SJCRH30 (cell line): ENCODE data around the gene RAB44. TPM values are rescaled to one million over a fixed set of nuclear protein-coding genes. Genes with fewer than 3 reads are reported as not detected.

ENCODE experiments used
- DNase-seq, 2 experiments: peaks; one replicate each; pipeline ENCODE4 v3.0.0-alpha.2; 2015 to 2020
- H3K27ac ChIP-seq: fragments of 250-450 bp; sonication (Bioruptor Pico); 2 replicates; pipeline ENCODE4 v1.5.1; 2020; ENCODE audit warnings: mild to moderate bottlenecking, moderate library complexity
- H3K27me3 ChIP-seq: fragments of 250-450 bp; sonication (Bioruptor Pico); 2 replicates; pipeline ENCODE4 v1.5.1; 2020; ENCODE audit warnings: mild to moderate bottlenecking, moderate library complexity
- H3K36me3 ChIP-seq: fragments of 250-450 bp; sonication (Bioruptor Pico); 2 replicates; pipeline ENCODE4 v1.5.1; 2020; ENCODE audit warnings: mild to moderate bottlenecking, moderate library complexity
- H3K4me1 ChIP-seq: fragments of 250-450 bp; sonication (Bioruptor Pico); 2 replicates; pipeline ENCODE4 v1.5.1; 2020; ENCODE audit warnings: mild to moderate bottlenecking, moderate library complexity
- H3K4me3 ChIP-seq: fragments of 250-450 bp; sonication (Bioruptor Pico); 2 replicates; pipeline ENCODE4 v1.5.1; 2020; ENCODE audit warnings: mild to moderate bottlenecking, moderate library complexity
- H3K9me3 ChIP-seq: fragments of 250-450 bp; sonication (Bioruptor Pico); replicated peaks from 2 replicates; pipeline ENCODE4 v1.5.1; 2020; ENCODE audit warnings: mild to moderate bottlenecking, moderate library complexity
- total RNA-seq: library from RNA; depleted of rRNA; stranded (reverse); fragments of >200 nt; shearing (Covaris generic); gene quantifications from 2 replicates; pipeline ENCODE4 v1.2.3, GENCODE V29; 2014

Gene RAB44
- total RNA-seq, 1 experiment from 2014 or later = not detected

DNA sequence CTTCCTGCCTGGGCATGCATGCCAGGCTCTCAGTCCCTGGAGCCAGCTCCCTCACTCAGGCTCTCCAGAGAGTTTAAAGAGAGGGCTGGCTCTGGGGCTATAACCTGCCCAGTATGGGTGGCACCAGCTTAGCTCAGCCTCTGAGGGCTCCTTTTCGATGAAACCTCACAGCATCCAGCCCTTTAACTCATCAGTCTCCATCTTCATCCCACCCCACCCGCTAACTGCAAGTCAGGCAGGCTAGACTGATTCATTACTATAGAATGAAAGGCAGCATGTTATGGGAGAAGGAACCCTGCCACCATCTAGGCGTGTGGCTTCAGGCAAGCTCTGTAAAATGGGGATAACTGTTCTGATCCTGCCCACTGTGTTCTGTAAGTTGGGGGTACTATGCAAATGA, 53.5 kb downstream of the RAB44 start:
- H3K9me3 ChIP-seq = no peaks in the 10 kb centered on the region
- H3K36me3 ChIP-seq = no peaks in the 10 kb centered on the region
- H3K4me3 ChIP-seq = no peak overlapping the region
- no peak for DNase-seq
- peaks cover 2% of the 10 kb centered on the region; the same call in 1 of the 2 replicates for H3K4me1 ChIP-seq
- H3K27me3 ChIP-seq = no peaks in the 10 kb centered on the region
- no peak overlapping the region for H3K27ac ChIP-seq

DNA sequence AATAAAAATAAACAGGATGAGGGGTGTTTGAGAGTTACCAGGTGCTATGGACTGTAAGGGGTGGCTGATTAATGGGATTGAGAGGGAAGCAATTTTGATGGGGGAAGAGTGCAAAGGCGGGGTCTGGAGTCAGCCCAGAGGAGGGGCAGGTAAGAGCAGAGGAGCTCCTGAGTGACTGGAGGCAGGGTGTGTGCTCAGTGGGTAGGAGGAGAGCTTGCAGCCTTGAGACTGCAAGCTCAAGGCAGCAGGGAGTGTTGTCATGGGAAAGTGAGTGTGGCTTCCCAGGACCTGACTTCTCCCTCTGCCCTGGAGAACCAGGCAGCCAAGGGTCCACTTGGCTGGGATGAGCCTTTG, 54.2 kb downstream of the RAB44 start:
- Histone ChIP-seq H3K9me3 (no peaks in the 10 kb centered on the region), H3K27ac (no peak overlapping the region), H3K27me3 (no peaks in the 10 kb centered on the region), H3K36me3 (no peaks in the 10 kb centered on the region), H3K4me1 (peaks cover 2% of the 10 kb centered on the region; the same call in 1 of the 2 replicates), H3K4me3 (no peak overlapping the region)
- DNase-seq = no peak

DNA sequence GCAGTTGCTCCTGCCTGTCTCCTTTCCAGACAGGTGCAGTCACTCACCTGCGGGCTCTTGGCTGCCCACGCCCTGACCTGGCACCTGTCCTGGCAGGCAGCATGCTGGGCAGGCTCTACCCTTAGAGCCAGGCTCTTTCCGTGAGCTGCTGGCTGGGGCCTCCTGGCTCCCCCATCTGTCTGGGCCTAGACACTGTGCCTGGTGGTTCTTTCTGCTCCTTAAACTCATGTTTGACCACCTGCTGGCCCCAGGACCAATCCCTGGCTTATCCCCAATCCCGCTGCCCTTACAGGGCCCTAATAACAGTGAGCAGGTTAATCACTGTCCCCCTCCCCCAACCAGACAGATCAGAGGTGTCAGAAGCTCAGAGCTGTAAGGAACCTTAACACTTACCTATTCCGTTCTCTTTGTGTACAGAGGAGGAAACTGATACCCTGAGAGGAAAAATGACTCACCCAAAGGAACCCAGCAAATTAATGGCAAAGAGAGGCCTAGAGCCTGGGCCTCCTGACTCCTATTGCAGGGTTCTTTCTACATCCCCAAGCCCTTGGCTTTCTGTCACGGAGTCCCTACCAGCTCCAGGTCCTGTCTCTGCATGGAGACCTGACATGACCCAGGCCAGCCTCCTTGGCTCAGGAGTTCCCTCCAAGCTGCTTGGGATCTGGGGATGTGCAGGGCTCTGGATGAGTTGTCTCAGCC, 54.7 kb downstream of the RAB44 start:
- DNase-seq = no peak
- no peak overlapping the region for H3K4me3 ChIP-seq
- H3K4me1 ChIP-seq = peaks cover 2% of the 10 kb centered on the region; the same call in 1 of the 2 replicates
- no peaks in the 10 kb centered on the region for H3K36me3 ChIP-seq
- H3K9me3 ChIP-seq = no peaks in the 10 kb centered on the region
- H3K27me3 ChIP-seq = no peaks in the 10 kb centered on the region
- no peak overlapping the region for H3K27ac ChIP-seq

DNA sequence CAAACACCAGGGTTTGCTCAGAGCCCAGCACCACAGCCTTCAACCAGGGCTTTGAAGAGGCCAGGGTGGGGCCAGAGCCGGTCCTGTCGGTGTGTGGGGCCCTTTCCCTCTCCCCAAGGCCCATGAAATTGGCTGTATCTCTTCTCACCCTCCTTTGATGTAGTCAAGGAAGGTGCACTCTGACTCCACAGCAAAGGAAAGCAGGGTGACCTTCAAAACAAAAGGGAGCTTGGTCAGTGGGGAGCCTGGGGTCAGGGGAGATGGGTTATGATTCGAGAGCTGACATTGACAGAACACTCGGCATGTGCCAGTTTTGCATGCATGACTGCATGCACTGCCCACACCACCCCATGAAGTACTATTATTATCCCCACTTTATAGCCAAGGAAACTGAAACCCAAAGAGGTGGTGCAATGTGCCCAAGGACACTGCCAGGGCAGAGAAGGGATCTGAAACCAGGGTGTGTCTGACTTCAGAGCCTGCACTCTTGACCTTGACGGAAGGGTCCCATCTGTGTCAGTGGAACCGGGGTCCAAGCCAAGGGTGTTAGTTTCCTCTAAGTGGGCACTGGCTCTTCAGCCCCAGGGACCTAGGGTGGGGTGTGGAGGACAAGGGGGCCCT, 55.4 kb downstream of the RAB44 start:
- Histone ChIP-seq H3K27me3 (no peaks in the 10 kb centered on the region), H3K4me3 (no peak overlapping the region), H3K4me1 (peaks cover 2% of the 10 kb centered on the region; the same call in 1 of the 2 replicates), H3K36me3 (no peaks in the 10 kb centered on the region), H3K9me3 (no peaks in the 10 kb centered on the region), H3K27ac (no peak overlapping the region)
- DNase-seq = no peak

DNA sequence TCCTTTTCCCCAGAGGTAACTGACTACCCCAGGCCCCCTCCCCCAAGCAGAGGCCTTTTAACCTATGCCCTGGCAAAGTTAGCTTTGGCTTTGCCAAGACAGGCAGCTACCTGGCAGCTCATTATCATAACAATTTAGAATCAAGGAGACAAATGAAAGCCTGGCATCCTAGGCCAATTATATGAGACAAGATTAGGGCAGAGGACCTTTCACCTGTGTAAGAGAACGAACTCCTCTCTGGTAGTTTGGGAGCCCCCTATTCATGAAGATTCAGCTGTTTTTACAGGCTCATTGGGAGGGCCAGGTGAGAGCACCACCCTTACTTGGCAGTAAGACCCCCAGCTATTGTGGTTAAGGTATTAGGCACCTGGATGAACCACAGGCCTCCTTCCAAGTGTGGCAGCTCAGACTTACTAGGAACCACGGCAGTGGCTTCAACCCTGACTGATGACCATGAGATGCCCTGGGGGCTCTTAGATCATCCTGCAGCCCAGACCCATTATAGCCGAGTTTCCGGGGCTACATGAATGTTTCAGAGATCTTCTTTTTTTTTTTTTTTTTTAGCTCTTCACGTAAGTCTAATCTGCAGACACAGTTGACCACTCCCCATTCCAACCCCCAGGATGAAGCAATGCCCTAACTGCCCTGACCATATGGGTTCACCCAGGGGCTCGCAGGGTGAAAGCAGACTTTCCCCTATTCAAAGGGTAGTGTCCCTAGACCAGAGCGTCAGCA, 56.2 kb downstream of the RAB44 start:
- no peak overlapping the region for H3K27ac ChIP-seq
- H3K4me1 ChIP-seq = peaks cover 2% of the 10 kb centered on the region; the same call in 1 of the 2 replicates
- DNase-seq = peak in 1 of 2 experiments; percentile 49
- H3K27me3 ChIP-seq = no peaks in the 10 kb centered on the region
- no peak overlapping the region for H3K4me3 ChIP-seq
- H3K9me3 ChIP-seq = no peaks in the 10 kb centered on the region
- H3K36me3 ChIP-seq = no peaks in the 10 kb centered on the region

DNA sequence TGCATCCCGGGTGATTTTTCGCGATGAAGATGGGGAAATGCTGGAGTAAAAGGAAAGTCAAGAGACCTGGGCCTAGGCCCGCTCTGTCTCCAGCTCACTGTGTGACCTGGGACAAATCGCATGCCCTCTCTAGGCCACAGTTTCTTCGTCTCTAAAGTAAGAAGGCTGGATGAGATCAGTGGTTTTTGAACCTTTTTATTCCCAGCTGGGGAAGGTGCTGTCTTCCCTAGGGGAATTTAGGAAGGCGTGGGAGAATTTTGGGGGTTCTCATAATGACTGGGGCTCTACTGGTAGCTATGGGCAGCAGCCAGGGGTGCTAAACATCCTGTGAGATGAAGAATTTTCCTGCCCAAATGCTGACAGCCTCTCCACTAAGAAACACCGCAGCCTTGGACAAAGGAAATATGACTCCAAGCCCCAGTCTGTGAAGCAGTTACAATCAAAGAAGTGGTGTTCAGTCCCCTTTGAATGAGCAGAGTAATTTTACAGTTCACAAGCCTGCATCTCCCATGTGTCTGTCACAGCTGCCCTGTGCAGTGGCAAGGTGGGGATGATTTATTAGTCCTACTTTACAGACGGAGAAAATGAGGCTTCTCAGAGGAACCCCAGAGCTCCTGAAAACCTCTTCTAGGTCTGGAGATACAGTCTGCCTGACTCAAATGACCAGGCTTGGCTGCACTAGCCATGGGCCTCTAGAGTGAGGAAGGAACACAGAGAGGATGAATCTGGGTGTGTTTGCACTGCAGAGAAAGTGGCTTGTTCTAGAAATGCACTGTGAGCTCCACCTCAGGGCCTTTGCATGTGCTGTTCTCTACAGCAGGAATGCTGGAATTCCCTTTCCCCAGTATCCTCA, 57.2 kb downstream of the RAB44 start:
- Histone ChIP-seq H3K9me3 (no peaks in the 10 kb centered on the region), H3K4me3 (no peak overlapping the region), H3K27ac (no peak overlapping the region), H3K36me3 (no peaks in the 10 kb centered on the region), H3K27me3 (no peaks in the 10 kb centered on the region), H3K4me1 (peaks cover 2% of the 10 kb centered on the region; the same call in 1 of the 2 replicates)
- DNase-seq = peak in 1 of 2 experiments; percentile 39

DNA sequence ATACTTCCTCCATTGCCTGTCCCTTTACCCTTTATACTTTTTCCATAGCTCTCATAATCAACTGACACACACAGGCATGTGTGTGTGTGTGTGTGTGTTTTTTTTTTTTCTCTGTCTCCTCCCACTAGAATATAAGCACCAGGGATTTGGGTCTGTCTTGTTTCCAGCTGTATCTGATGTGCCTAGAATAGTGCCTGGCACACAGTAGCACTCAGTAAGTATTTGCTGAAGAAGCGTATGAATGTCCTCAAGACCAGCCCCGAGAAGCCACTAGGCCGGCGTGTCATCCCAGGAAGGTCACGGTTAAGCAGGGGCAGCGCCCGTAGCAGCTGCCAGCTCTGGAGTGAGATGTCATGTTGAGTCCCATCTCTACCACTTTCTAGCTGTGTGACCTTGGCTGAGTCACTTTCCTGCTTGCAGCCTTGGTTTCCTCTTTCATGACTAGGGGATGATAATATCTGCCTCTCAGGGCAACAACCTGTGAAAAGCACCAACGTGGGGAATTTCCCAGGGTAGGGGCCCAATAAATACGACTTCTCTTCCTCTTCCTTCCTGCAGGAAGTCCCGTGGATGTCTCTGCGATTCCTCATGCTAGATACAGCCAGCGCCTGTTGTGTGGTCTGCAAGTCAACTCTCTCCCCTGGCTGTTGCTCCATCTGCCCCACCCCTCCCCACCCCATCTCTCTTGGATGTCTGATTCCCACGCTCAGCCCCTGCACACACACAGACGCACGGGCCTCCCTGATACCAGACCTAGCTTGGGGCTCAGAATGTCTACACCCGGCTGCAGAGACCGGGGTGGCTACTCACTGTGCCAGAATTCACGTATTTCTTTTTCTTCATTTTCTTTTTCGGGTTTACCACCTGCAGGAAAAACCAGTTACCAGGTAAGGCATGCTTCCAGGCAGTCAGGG, 58.1 kb downstream of the RAB44 start:
- Histone ChIP-seq H3K27me3 (no peaks in the 10 kb centered on the region), H3K9me3 (no peaks in the 10 kb centered on the region), H3K36me3 (no peaks in the 10 kb centered on the region), H3K4me3 (no peak overlapping the region), H3K27ac (no peak overlapping the region), H3K4me1 (peaks cover 2% of the 10 kb centered on the region; the same call in 1 of the 2 replicates)
- DNase-seq = no peak

DNA sequence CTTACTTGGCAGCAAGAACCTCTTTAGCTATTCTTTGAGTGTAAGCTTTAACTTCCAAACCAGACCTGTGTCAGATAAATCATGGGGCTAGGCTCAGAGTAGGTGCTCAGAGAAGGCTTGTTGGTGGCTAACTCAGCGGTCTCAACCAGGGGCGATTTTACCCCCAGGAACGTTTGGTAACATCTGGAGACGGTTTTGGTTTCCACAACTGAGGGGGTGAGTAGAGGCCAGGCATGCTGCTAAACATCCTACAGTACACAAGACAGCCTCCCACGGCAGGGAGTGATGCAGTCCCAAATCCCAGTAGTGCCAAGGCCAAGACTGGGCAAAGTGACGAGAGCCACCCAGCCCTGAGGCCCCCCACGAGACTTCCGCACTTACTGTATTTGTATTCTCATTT, 59.2 kb downstream of the RAB44 start:
- H3K27ac ChIP-seq = no peak overlapping the region

DNA sequence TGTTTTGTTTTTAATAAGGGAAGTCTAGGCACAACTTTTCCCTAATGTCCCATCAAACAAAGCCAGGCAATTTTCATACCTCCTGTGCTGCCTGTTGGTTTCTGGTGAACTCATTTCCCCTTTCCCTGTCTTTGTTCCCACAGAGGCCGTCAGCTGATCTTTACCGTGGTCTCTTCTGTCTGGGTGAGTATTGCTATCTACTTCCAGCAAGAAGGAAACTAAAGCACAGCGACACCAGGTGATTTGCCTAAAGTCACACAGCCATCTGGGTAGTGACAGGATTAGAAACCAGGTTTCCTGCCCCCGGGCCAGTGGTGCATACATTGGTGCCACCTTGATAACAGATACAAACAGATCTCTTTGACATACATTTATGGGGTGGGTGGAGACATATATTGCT, 59.6 kb downstream of the RAB44 start:
- no peak for DNase-seq
- Histone ChIP-seq H3K27me3 (no peaks in the 10 kb centered on the region), H3K9me3 (no peaks in the 10 kb centered on the region), H3K27ac (no peak overlapping the region), H3K4me1 (peaks cover 2% of the 10 kb centered on the region; the same call in 1 of the 2 replicates), H3K36me3 (no peaks in the 10 kb centered on the region), H3K4me3 (no peak overlapping the region)

More for the DNA sequence above, 59.2 kb downstream of the RAB44 start:
- no peaks in the 10 kb centered on the region for H3K36me3 ChIP-seq
- no peaks in the 10 kb centered on the region for H3K27me3 ChIP-seq
- peaks cover 2% of the 10 kb centered on the region; the same call in 1 of the 2 replicates for H3K4me1 ChIP-seq
- DNase-seq = no peak
- no peak overlapping the region for H3K4me3 ChIP-seq
- no peaks in the 10 kb centered on the region for H3K9me3 ChIP-seq

DNA sequence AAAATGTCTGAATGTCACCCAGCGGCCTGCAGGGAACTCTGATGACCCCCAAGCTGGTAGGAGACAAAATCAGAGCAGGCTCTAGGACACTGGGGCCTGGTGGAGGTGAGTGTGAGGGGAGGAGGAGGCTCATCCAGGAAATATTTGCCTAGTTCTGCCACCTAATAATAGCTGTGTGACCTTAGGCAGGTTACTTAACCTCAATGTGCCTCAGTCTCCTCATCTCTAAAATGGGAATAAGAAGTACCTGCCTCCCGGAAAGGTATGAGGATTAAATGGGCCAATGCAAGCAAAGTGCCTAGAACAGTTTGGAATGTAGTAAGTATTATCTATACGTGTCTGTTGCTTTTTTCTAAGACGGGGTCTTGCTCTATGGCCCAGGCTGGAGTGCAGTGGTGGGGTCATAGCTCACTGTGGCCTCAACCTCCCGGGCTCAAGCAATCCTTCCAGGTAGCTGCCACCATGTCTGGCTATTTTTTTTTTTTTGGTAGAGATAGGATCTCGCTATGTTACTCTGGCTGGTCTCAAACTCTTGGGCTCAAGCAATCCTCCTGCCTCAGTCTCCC, 60.4 kb downstream of the RAB44 start:
- Histone ChIP-seq H3K27ac (no peak overlapping the region), H3K36me3 (no peaks in the 10 kb centered on the region), H3K4me1 (peaks cover 2% of the 10 kb centered on the region; the same call in 1 of the 2 replicates), H3K4me3 (no peak overlapping the region), H3K9me3 (no peaks in the 10 kb centered on the region), H3K27me3 (no peaks in the 10 kb centered on the region)
- no peak for DNase-seq

DNA sequence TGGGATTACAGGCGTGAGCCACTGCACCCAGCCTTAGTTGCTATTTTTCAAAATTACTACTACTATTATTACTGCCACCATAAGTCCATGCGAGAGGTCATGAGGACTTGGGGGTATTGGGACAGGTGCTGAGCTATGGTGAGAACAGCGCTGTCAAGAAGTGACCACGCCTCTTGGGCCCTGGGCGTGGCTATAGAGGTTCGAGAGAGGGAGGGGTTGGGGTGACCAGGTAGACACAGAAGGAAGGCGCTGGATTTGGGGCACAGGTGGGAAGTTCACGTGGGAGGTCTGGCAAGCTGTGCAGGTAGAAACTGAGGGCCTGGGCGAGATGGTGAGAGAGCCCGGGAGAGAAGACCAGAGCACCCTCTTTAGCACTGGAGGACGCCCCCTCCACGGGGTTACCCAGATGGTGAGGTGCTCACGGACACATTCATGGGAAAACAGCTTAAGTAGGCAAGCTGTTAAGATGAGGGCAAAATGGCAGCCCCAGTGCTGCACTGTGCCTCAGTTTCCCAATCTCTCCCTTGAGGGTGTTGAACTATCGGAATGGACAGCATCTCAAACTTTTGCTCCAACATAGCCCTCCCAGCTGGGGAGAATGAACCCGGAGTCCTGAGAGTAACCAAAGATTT, 61.0 kb downstream of the RAB44 start:
- Histone ChIP-seq H3K4me3 (no peak overlapping the region), H3K27me3 (no peaks in the 10 kb centered on the region), H3K4me1 (peaks cover 2% of the 10 kb centered on the region; the same call in 1 of the 2 replicates), H3K9me3 (no peaks in the 10 kb centered on the region), H3K36me3 (no peaks in the 10 kb centered on the region), H3K27ac (no peak overlapping the region)
- no peak for DNase-seq

DNA sequence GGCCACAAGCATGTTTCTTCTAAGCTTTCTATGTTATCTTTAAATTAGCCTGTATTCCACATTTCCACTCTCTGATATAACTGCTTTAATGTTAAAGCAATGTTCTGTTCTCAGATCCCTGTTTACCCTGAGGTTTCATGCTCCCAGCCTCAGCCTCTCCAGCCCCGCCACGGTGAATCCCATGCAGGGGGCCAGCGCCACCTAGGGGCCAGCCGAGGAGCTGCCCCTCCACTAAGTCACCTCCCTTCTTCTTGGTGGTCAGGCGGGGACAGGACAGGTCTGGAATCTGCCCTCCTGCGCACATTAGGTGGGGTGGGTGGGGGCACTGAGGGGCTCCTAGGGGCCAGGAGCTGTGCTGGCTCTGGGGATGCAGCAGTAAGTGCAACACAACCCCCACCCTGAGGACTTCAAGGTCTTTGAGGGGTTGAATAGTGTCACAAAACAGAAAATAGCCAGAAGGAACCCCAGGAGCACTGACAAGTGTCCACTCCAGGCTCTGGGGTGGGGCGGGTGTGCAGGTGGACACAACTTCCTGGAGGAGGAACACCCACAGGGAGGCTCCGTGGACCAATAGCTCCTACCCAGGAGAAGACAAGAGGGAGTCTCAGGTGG, 61.6 kb downstream of the RAB44 start:
- H3K4me1 ChIP-seq = no peaks in the 10 kb centered on the region
- no peak overlapping the region for H3K27ac ChIP-seq
- no peaks in the 10 kb centered on the region for H3K27me3 ChIP-seq
- DNase-seq = peak; percentile 70 to 83
- no peak overlapping the region for H3K4me3 ChIP-seq
- H3K36me3 ChIP-seq = no peaks in the 10 kb centered on the region
- H3K9me3 ChIP-seq = no peaks in the 10 kb centered on the region
